Measurements from ENCODE around the gene DLK1. TPM values are rescaled to one million over a fixed set of nuclear protein-coding genes. Genes with fewer than 3 reads are reported as not detected.

DLK1 gene
- total and polyA plus RNA-seq, 3 donors from 2014 or later = 45.6 to 109 (median 59.4) TPM

- H3K27ac ChIP-seq = no peak overlapping the region
Measured at GRCh38 chr14:100732766-100733100, 6.0 kb downstream of the DLK1 start.

GRCh38 chr14:100733152-100733850 lies 6.6 kb downstream of the DLK1 start:
- Histone ChIP-seq H3K4me1 (no peaks in the 10 kb centered on the region), H3K4me3 (no peak overlapping the region), H3K36me3 (ENCODE audit: low read depth, missing control alignments) (no peaks in the 10 kb centered on the region), H3K27me3 (no peaks in the 10 kb centered on the region), H3K9me3 (no peaks in the 10 kb centered on the region), H3K27ac (no peak overlapping the region)
- no peak for DNase-seq
- intact Hi-C loops (cut with DNase I; ENCODE audit: low total_unique reads) = no loop called here
- TF ChIP-seq POLR2A (IDR thresholded peaks at IDR 0.05) (no peak), CTCF (IDR thresholded peaks at IDR 0.05) (no peak)
- 86 to 94% methylated on average over 19 of the region's 19 CpGs for WGBS, 2 donors

More at GRCh38 chr14:100732766-100733100, 6.0 kb downstream of the DLK1 start:
- intact Hi-C loops (cut with DNase I; ENCODE audit: low total_unique reads) = no loop called here
- Histone ChIP-seq H3K27me3 (no peaks in the 10 kb centered on the region), H3K9me3 (no peaks in the 10 kb centered on the region), H3K4me1 (no peaks in the 10 kb centered on the region), H3K4me3 (no peak overlapping the region), H3K36me3 (ENCODE audit: low read depth, missing control alignments) (no peaks in the 10 kb centered on the region)
- no peak for TF ChIP-seq POLR2A (IDR thresholded peaks at IDR 0.05)
- no peak for TF ChIP-seq CTCF (IDR thresholded peaks at IDR 0.05)
- 75 to 83% methylated on average over 7 of the region's 7 CpGs for WGBS, 2 donors
- no peak for DNase-seq

- H3K36me3 ChIP-seq (ENCODE audit: low read depth, missing control alignments) = no peaks in the 10 kb centered on the region
- H3K27ac ChIP-seq = no peak overlapping the region
- no peaks in the 10 kb centered on the region for H3K9me3 ChIP-seq
- no peaks in the 10 kb centered on the region for H3K4me1 ChIP-seq
- no peak overlapping the region for H3K4me3 ChIP-seq
- 94 to 95% methylated on average over 36 to 52 of the region's 52 CpGs for WGBS, 2 donors
- H3K27me3 ChIP-seq = no peaks in the 10 kb centered on the region
- TF ChIP-seq POLR2A (IDR thresholded peaks at IDR 0.05) (no peak), CTCF (IDR thresholded peaks at IDR 0.05) (no peak)
- DNase-seq = no peak
- intact Hi-C loops (cut with DNase I; ENCODE audit: low total_unique reads) = no loop called here
Measured at GRCh38 chr14:100734031-100734990, 7.6 kb downstream of the DLK1 start.

- Histone ChIP-seq H3K27me3 (no peaks in the 10 kb centered on the region), H3K27ac (no peak overlapping the region), H3K36me3 (ENCODE audit: low read depth, missing control alignments) (no peaks in the 10 kb centered on the region), H3K4me3 (no peak overlapping the region), H3K4me1 (no peaks in the 10 kb centered on the region), H3K9me3 (no peaks in the 10 kb centered on the region)
- TF ChIP-seq POLR2A (IDR thresholded peaks at IDR 0.05) (no peak), CTCF (IDR thresholded peaks at IDR 0.05) (no peak)
- DNase-seq = no peak
- intact Hi-C loops (cut with DNase I; ENCODE audit: low total_unique reads) = no loop called here
- WGBS, 2 donors = 89 to 94% methylated on average over 17 of the region's 17 CpGs
Measured at GRCh38 chr14:100735271-100735670, 8.6 kb downstream of the DLK1 start.

Measured in testis (tissue), 3 donors.